ENCODE results near the gene ATP1A4. TPM values are rescaled to one million over a fixed set of nuclear protein-coding genes. Genes with fewer than 3 reads are reported as not detected.

Gene ATP1A4
- total and polyA plus RNA-seq, 2 of the 13 experiments (the other 11 are each of a cell fraction or from before 2014, with no cell fraction given), result not detected

DNA sequence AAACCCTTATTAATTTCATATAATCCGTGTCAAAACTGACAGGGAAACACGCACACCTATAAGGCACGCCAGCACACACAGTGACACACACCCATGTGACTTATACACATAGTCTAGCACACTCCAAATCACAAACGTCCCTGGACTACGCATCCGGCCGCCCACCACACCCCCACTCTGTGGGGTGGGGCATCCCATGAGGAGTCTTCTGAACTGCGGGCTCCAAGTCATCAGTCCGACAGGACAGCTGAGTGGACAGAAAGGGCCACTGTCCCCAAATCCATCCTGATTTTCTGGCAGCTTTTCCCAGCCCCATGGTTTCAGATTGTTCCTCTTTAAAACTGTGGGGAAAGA is 54.6 kb downstream of the ATP1A4 start:
- ChIA-PET CTCF (ENCODE audit: low intra/inter-chr PET ratio, low total read pairs) (no interaction called here), POLR2A (no interaction called here)
- FAIRE-seq, result no peak
- Histone ChIP-seq H3K27me3 (ENCODE audit: control insufficient read depth in 1 of 2, insufficient read depth in 2 of 2, low read length in 2 of 2) (no peaks in the 10 kb centered on the region), H3K4me2 (ENCODE audit: low read depth, low read length) (peak overlapping the region; percentile 93), H3K9me3 (ENCODE audit: low read length) (no peaks in the 10 kb centered on the region), H2AFZ (ENCODE audit: low read length) (no peak overlapping the region), H3K36me3 (replicated peaks in 1 of 2; ENCODE audit: control insufficient read depth in 1 of 2, insufficient read depth in 2 of 2, low read length in 2 of 2) (peaks cover 0 to 2% of the 10 kb centered on the region in 2 experiments; a peak in 2 of 5 replicates), H4K20me1 (ENCODE audit: insufficient read depth, low read length) (no peaks in the 10 kb centered on the region), H3K79me2 (ENCODE audit: insufficient read depth, low read length) (peaks cover 2% of the 10 kb centered on the region), H3K9ac (ENCODE audit: insufficient read depth, low read depth, low read length) (peak overlapping the region; percentile 89), H3K4me1 (ENCODE audit: insufficient read depth, low read length) (peaks cover 32% of the 10 kb centered on the region), H3K4me3 (replicated peaks in 1 of 3; ENCODE audit: insufficient read depth in 1 of 3, low read depth in 2 of 3, low read length in 3 of 3) (peak overlapping the region; percentile 84 to 99 (median 86)), H3K27ac (ENCODE audit: extremely low read length, insufficient read depth, low read length) (no peak overlapping the region)
- ATAC-seq, result peak; percentile 15
- in situ Hi-C loops (cut with HindIII; ENCODE audit: extremely low pct_ligation_motif_present, low pct_unique_long_range_greater_than_20kb), result no loop called here
- TF ChIP-seq BRD4 (CRISPR knock-in tag; IDR thresholded peaks at IDR 0.05) (0 out of 2 replicates have a peak, but pooled peaks have one; percentile 2), ZNF879 (CRISPR knock-in tag; IDR thresholded peaks at IDR 0.05) (no peak)
- intact Hi-C loops (cut with micrococcal nuclease; ENCODE audit: unreplicated experiment), result no loop called here
- WGBS (ENCODE audit: low lambda C conversion rate), result 49% methylated on average over 9 of the region's 9 CpGs
- no TSS peak for BruUV-seq (replicated peaks)
- DNase-seq (ENCODE audit: low spot score), result no peak

DNA sequence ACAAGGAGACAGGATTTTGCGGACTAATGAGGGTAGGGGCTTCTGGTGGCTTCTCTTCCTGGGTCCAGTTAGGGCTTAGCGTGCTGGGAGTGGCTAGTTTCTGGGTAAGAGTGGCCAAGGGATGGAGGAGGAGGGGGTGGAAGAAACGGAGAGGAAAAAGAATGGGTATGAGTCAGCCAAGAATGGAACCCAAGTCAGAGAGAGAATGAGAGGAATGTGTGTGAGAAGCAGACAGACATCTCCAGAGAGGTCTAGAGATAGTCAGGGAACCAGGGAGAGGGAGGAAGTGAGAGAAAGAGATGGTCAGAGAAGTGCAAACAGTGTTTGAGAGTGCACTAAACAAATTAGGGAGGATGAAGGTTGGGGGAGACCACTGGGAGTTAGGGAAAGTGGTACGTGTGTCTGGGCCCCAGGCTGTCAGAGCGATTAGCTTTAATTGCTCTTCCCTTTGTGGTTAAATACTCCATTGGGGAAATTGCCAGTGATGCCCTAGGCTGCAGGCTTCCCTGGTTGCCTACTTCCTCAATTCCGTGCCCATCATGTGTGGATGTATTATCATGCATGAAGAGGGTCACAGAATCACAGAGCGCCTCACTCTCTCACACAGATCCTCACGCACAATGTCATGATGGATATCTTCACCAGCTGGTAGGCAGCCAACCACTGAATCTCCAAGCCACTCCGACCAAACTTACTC is 55.2 kb downstream of the ATP1A4 start:
- intact Hi-C loops (cut with micrococcal nuclease; ENCODE audit: unreplicated experiment) (no loop called here), in situ Hi-C loops (cut with HindIII; ENCODE audit: extremely low pct_ligation_motif_present, low pct_unique_long_range_greater_than_20kb) (no loop called here)
- H2AFZ ChIP-seq (ENCODE audit: low read length), result no peak overlapping the region
- FAIRE-seq, result no peak
- H3K4me1 ChIP-seq (ENCODE audit: insufficient read depth, low read length), result peaks cover 32% of the 10 kb centered on the region
- ATAC-seq, result no peak
- peaks cover 4% of the 10 kb centered on the region in 2 experiments; a peak in 3 of 5 replicates for H3K36me3 ChIP-seq (replicated peaks in 1 of 2; ENCODE audit: control insufficient read depth in 1 of 2, insufficient read depth in 2 of 2, low read length in 2 of 2)
- WGBS (ENCODE audit: low lambda C conversion rate), result 91% methylated on average over 9 of the region's 9 CpGs
- no peaks in the 10 kb centered on the region for H3K9me3 ChIP-seq (ENCODE audit: low read length)
- H3K4me2 ChIP-seq (ENCODE audit: low read depth, low read length), result peak overlapping the region; percentile 93
- no peak overlapping the region for H3K27ac ChIP-seq (ENCODE audit: extremely low read length, insufficient read depth, low read length)
- peak overlapping the region in 1 of 3 experiments; percentile 99; a peak in 2 of 6 replicates for H3K4me3 ChIP-seq (replicated peaks in 1 of 3; ENCODE audit: insufficient read depth in 1 of 3, low read depth in 2 of 3, low read length in 3 of 3)
- ChIA-PET CTCF (ENCODE audit: low intra/inter-chr PET ratio, low total read pairs) (no interaction called here), POLR2A (no interaction called here)
- H3K27me3 ChIP-seq (ENCODE audit: control insufficient read depth in 1 of 2, insufficient read depth in 2 of 2, low read length in 2 of 2), result no peaks in the 10 kb centered on the region
- peaks cover 2% of the 10 kb centered on the region for H3K79me2 ChIP-seq (ENCODE audit: insufficient read depth, low read length)
- H4K20me1 ChIP-seq (ENCODE audit: insufficient read depth, low read length), result no peaks in the 10 kb centered on the region
- BruUV-seq (replicated peaks), result no TSS peak
- H3K9ac ChIP-seq (ENCODE audit: insufficient read depth, low read depth, low read length), result no peak overlapping the region
- DNase-seq (ENCODE audit: low spot score), result no peak
- no peak for TF ChIP-seq ZMYM3 (CRISPR knock-in tag; IDR thresholded peaks at IDR 0.05)
- TF ChIP-seq, protein P1, sequence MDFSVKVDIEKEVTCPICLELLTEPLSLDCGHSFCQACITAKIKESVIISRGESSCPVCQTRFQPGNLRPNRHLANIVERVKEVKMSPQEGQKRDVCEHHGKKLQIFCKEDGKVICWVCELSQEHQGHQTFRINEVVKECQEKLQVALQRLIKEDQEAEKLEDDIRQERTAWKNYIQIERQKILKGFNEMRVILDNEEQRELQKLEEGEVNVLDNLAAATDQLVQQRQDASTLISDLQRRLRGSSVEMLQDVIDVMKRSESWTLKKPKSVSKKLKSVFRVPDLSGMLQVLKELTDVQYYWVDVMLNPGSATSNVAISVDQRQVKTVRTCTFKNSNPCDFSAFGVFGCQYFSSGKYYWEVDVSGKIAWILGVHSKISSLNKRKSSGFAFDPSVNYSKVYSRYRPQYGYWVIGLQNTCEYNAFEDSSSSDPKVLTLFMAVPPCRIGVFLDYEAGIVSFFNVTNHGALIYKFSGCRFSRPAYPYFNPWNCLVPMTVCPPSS (IDR thresholded peaks at IDR 0.05), result no peak
- TF ChIP-seq ZNF256 (CRISPR knock-in tag; conservative IDR thresholded peaks at IDR 0.05), result no peak
- no peak for TF ChIP-seq JUNB (CRISPR knock-in tag; IDR thresholded peaks at IDR 0.05; ENCODE audit: borderline replicate concordance)
- TF ChIP-seq SRSF9 (IDR thresholded peaks at IDR 0.05; ENCODE audit: borderline replicate concordance, insufficient read depth, low read depth, low read length, poor library complexity, severe bottlenecking), result no peak
- TF ChIP-seq, protein P2, sequence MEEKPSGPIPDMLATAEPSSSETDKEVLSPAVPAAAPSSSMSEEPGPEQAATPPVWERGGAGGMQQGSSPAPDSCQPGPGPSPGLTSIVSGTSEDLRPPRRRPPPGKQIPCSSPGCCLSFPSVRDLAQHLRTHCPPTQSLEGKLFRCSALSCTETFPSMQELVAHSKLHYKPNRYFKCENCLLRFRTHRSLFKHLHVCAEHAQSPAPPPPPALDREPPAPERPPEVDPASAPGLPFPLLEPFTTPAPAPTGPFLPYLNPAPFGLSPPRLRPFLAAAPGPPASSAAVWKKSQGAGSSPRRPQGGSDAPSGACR (CRISPR knock-in tag; IDR thresholded peaks at IDR 0.05), result no peak
- TF ChIP-seq ZNF33A (CRISPR knock-in tag; IDR thresholded peaks at IDR 0.05; ENCODE audit: borderline replicate concordance), result no peak
- TF ChIP-seq NFRKB (IDR thresholded peaks at IDR 0.05), result no peak
- TF ChIP-seq KLF6 (CRISPR knock-in tag; IDR thresholded peaks at IDR 0.05), result no peak
- no peak for TF ChIP-seq ZNF382 (CRISPR knock-in tag; IDR thresholded peaks at IDR 0.05; ENCODE audit: borderline replicate concordance)
- TF ChIP-seq, protein P3, sequence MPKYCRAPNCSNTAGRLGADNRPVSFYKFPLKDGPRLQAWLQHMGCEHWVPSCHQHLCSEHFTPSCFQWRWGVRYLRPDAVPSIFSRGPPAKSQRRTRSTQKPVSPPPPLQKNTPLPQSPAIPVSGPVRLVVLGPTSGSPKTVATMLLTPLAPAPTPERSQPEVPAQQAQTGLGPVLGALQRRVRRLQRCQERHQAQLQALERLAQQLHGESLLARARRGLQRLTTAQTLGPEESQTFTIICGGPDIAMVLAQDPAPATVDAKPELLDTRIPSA (CRISPR knock-in tag; IDR thresholded peaks at IDR 0.05; ENCODE audit: borderline replicate concordance), result no peak
- no peak for TF ChIP-seq ZNF136 (CRISPR knock-in tag; IDR thresholded peaks at IDR 0.05; ENCODE audit: low read depth)
- TF ChIP-seq ZBTB3 (CRISPR knock-in tag; IDR thresholded peaks at IDR 0.05; ENCODE audit: borderline replicate concordance, low read depth), result no peak

All from HepG2 (cell line).